HepG2 (cell line): ENCODE results near the gene MAP3K3. TPM values are rescaled to one million over a fixed set of nuclear protein-coding genes. Genes with fewer than 3 reads are reported as not detected.

ENCODE experiments used
- ATF7 ChIP-seq, 2 experiments: fragments of 450-650 bp in 1 of 2; sonication (generic) in 1 of 2; formaldehyde crosslinking in 1 of 2; IDR thresholded peaks; 2 replicates each; pipeline versions ENCODE4 v1.4.0 to v1.6.1; 2016 to 2020; ENCODE audit warnings: antibody characterized with exemption in 1 of 2, mild to moderate bottlenecking in 1 of 2, missing genetic modification reagents in 1 of 2
- BORCS8-MEF2B ChIP-seq: sonication (generic); formaldehyde crosslinking; IDR thresholded peaks from 2 replicates; pipeline ENCODE4 v1.8.0; 2022; ENCODE audit warnings: mild to moderate bottlenecking, missing genetic modification reagents
- DMAP1 ChIP-seq: IDR thresholded peaks from 2 replicates; pipeline ENCODE4 v1.6.1; 2016
- GATA4 ChIP-seq: sonication (generic); IDR thresholded peaks from 2 replicates; pipeline ENCODE4 v1.6.1; 2016; ENCODE audit warnings: antibody characterized with exemption, low read depth, borderline replicate concordance
- ISX ChIP-seq: sonication (generic); formaldehyde crosslinking; conservative IDR thresholded peaks from 2 replicates; pipeline ENCODE4 v1.5.0; 2020; ENCODE audit warnings: missing genetic modification reagents
- NR2F1 ChIP-seq, 2 experiments: fragments of 450-650 bp in 1 of 2; formaldehyde crosslinking in 1 of 2; IDR thresholded peaks; 2 replicates each; pipeline versions ENCODE4 v1.5.0 to v1.6.1; 2016 to 2020; ENCODE audit warnings: mild to moderate bottlenecking in 1 of 2, missing compliant biosample characterization in 1 of 2, missing genetic modification reagents in 1 of 2, moderate library complexity in 1 of 2
- SMAD9 ChIP-seq: sonication (generic); formaldehyde crosslinking; IDR thresholded peaks from 2 replicates; pipeline ENCODE4 v1.5.1; 2020; ENCODE audit warnings: mild to moderate bottlenecking, missing genetic modification reagents
- SP5 ChIP-seq: IDR thresholded peaks from 2 replicates; pipeline ENCODE4 v1.6.1; 2016; ENCODE audit warnings: low read depth, borderline replicate concordance
- TP53 ChIP-seq: sonication (generic); formaldehyde crosslinking; conservative IDR thresholded peaks from 2 replicates; pipeline ENCODE4 v1.4.0; 2020; ENCODE audit warnings: missing genetic modification reagents
- ZNF3 ChIP-seq: IDR thresholded peaks from 2 replicates; pipeline ENCODE4 v1.7.0; 2017; ENCODE audit warnings: inconsistent platforms
- ZNF30 ChIP-seq: sonication (generic); formaldehyde crosslinking; IDR thresholded peaks from 2 replicates; pipeline ENCODE4 v1.5.0; 2020; ENCODE audit warnings: mild to moderate bottlenecking, missing genetic modification reagents
- ZNF326 ChIP-seq: sonication (generic); formaldehyde crosslinking; IDR thresholded peaks from 2 replicates; pipeline ENCODE4 v1.4.0; 2020; ENCODE audit warnings: missing genetic modification reagents, borderline replicate concordance
- ZNF446 ChIP-seq: sonication (generic); formaldehyde crosslinking; IDR thresholded peaks from 2 replicates; pipeline ENCODE4 v1.5.0; 2020; ENCODE audit warnings: mild to moderate bottlenecking, missing genetic modification reagents
- polyA plus RNA-seq, 8 experiments: library from polyadenylated mRNA; depleted of rRNA in 3 of 8; stranded (reverse) in 7 of 8; unstranded in 1 of 8; fragments of >200 nt; fragmentation: Illumina TruSeq in 4 of 8; extraction: Trizol in 4 of 8; gene quantifications; 2 replicates each; pipeline versions ENCODE4 v1.2.1 to v1.2.3, GENCODE V29; 2011 to 2016; ENCODE audit warnings: low read depth in 4 of 8, missing spikeins in 1 of 8, mixed read lengths in 1 of 8; ENCODE audit not compliant: insufficient read depth in 1 of 8
- total RNA-seq, 5 experiments: library from RNA; depleted of rRNA; stranded (reverse); fragments of >200 nt; fragmentation: Illumina TruSeq; extraction: Trizol; gene quantifications; 2 replicates each; pipeline ENCODE4 v1.2.3, GENCODE V29; 2016; ENCODE audit warnings: low read depth in 1 of 5
- TF ChIP-seq, protein P1 (sequence below): sonication (generic); formaldehyde crosslinking; IDR thresholded peaks from 2 replicates; pipeline ENCODE4 v1.5.0; 2020; ENCODE audit warnings: mild to moderate bottlenecking, missing genetic modification reagents
- TF ChIP-seq, protein P2 (sequence below): sonication (generic); formaldehyde crosslinking; IDR thresholded peaks from 2 replicates; pipeline ENCODE4 v1.5.0; 2020; ENCODE audit warnings: missing genetic modification reagents
- TF ChIP-seq, protein P3 (sequence below): sonication (generic); formaldehyde crosslinking; IDR thresholded peaks from 2 replicates; pipeline ENCODE4 v1.8.1; 2023; ENCODE audit warnings: missing genetic modification reagents, inconsistent platforms, borderline replicate concordance
- TF ChIP-seq, protein P4 (sequence below): sonication (generic); formaldehyde crosslinking; IDR thresholded peaks from 2 replicates; pipeline ENCODE4 v1.9.0; 2021; ENCODE audit warnings: missing genetic modification reagents, borderline replicate concordance
- TF ChIP-seq, protein P5 (sequence below): sonication (generic); formaldehyde crosslinking; conservative IDR thresholded peaks from 2 replicates; pipeline ENCODE4 v1.4.0; 2020; ENCODE audit warnings: mild to moderate bottlenecking, missing genetic modification reagents, moderate library complexity

MAP3K3 gene
- total and polyA plus RNA-seq, 2 of the 13 experiments (the other 11 are each of a cell fraction or from before 2014, with no cell fraction given): 17.7 to 21.8 TPM

DNA sequence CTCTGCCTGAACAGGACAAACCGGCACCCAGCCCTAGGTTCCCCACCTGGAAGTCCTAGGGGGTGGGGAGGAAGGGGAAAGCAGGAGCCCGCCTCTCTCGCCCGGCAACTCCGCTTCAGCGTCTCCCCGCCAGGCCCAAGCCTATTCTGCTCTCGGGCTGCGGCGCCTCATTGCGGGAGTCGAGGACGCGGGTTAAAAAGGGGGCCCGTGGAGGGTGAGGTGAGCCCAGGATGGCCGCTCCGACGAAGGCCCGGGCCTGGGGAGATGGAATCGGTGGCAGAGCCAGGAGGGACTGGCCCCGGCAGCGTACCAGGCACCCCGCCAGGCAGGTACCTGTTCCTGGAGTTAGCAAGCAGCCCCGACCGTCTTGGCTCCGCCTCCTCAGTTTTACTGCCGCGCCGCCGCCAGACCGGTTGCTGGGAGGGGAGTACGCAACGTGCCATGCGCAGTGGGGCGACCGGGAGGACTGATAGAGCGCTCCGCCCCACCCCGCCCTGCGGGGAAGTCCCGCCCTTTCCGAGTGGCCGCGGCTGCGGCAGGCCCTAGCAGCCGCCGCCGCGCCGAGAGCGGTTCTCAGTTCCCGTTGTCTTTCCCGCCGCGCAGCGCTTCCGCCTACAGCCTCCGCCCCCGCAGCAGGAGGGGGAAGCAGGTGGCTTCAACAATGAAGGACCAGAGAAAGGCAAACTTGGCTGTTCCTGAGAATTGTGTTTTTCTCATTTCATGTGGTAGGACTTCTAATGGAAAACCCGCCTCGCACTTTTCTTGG is 119.4 kb downstream of the MAP3K3 start, which contains the start of gene STRADA (continued):
- no peak for TF ChIP-seq ATF7 (IDR thresholded peaks at IDR 0.05)
- TF ChIP-seq ATF7 (CRISPR knock-in tag; IDR thresholded peaks at IDR 0.05): peak; percentile 25; the same call in 1 of the 2 replicates
- TF ChIP-seq, protein P1, sequence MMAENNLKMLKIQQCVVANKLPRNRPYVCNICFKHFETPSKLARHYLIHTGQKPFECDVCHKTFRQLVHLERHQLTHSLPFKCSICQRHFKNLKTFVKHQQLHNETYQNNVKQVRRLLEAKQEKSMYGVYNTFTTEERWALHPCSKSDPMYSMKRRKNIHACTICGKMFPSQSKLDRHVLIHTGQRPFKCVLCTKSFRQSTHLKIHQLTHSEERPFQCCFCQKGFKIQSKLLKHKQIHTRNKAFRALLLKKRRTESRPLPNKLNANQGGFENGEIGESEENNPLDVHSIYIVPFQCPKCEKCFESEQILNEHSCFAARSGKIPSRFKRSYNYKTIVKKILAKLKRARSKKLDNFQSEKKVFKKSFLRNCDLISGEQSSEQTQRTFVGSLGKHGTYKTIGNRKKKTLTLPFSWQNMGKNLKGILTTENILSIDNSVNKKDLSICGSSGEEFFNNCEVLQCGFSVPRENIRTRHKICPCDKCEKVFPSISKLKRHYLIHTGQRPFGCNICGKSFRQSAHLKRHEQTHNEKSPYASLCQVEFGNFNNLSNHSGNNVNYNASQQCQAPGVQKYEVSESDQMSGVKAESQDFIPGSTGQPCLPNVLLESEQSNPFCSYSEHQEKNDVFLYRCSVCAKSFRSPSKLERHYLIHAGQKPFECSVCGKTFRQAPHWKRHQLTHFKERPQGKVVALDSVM: peak; percentile 73
- no peak; a peak in 1 of 4 replicates for TF ChIP-seq NR2F1 (CRISPR knock-in tag; IDR thresholded peaks at IDR 0.05)
- TF ChIP-seq, protein P2, sequence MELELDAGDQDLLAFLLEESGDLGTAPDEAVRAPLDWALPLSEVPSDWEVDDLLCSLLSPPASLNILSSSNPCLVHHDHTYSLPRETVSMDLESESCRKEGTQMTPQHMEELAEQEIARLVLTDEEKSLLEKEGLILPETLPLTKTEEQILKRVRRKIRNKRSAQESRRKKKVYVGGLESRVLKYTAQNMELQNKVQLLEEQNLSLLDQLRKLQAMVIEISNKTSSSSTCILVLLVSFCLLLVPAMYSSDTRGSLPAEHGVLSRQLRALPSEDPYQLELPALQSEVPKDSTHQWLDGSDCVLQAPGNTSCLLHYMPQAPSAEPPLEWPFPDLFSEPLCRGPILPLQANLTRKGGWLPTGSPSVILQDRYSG: no peak
- TF ChIP-seq, protein P3, sequence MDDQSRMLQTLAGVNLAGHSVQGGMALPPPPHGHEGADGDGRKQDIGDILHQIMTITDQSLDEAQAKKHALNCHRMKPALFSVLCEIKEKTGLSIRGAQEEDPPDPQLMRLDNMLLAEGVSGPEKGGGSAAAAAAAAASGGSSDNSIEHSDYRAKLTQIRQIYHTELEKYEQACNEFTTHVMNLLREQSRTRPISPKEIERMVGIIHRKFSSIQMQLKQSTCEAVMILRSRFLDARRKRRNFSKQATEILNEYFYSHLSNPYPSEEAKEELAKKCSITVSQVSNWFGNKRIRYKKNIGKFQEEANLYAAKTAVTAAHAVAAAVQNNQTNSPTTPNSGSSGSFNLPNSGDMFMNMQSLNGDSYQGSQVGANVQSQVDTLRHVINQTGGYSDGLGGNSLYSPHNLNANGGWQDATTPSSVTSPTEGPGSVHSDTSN (CRISPR knock-in tag): peak; percentile 26; the same call in 1 of the 2 replicates
- TF ChIP-seq, protein P4, sequence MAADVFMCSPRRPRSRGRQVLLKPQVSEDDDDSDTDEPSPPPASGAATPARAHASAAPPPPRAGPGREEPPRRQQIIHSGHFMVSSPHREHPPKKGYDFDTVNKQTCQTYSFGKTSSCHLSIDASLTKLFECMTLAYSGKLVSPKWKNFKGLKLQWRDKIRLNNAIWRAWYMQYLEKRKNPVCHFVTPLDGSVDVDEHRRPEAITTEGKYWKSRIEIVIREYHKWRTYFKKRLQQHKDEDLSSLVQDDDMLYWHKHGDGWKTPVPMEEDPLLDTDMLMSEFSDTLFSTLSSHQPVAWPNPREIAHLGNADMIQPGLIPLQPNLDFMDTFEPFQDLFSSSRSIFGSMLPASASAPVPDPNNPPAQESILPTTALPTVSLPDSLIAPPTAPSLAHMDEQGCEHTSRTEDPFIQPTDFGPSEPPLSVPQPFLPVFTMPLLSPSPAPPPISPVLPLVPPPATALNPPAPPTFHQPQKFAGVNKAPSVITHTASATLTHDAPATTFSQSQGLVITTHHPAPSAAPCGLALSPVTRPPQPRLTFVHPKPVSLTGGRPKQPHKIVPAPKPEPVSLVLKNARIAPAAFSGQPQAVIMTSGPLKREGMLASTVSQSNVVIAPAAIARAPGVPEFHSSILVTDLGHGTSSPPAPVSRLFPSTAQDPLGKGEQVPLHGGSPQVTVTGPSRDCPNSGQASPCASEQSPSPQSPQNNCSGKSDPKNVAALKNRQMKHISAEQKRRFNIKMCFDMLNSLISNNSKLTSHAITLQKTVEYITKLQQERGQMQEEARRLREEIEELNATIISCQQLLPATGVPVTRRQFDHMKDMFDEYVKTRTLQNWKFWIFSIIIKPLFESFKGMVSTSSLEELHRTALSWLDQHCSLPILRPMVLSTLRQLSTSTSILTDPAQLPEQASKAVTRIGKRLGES: no peak
- TF ChIP-seq ZNF3: peak; percentile 73; the same call in 1 of the 2 replicates
- no peak for TF ChIP-seq GATA4
- TF ChIP-seq ISX: peak; percentile 62; the same call in 1 of the 2 replicates
- peak; percentile 63 for TF ChIP-seq BORCS8-MEF2B (CRISPR knock-in tag)
- TF ChIP-seq, protein P5, sequence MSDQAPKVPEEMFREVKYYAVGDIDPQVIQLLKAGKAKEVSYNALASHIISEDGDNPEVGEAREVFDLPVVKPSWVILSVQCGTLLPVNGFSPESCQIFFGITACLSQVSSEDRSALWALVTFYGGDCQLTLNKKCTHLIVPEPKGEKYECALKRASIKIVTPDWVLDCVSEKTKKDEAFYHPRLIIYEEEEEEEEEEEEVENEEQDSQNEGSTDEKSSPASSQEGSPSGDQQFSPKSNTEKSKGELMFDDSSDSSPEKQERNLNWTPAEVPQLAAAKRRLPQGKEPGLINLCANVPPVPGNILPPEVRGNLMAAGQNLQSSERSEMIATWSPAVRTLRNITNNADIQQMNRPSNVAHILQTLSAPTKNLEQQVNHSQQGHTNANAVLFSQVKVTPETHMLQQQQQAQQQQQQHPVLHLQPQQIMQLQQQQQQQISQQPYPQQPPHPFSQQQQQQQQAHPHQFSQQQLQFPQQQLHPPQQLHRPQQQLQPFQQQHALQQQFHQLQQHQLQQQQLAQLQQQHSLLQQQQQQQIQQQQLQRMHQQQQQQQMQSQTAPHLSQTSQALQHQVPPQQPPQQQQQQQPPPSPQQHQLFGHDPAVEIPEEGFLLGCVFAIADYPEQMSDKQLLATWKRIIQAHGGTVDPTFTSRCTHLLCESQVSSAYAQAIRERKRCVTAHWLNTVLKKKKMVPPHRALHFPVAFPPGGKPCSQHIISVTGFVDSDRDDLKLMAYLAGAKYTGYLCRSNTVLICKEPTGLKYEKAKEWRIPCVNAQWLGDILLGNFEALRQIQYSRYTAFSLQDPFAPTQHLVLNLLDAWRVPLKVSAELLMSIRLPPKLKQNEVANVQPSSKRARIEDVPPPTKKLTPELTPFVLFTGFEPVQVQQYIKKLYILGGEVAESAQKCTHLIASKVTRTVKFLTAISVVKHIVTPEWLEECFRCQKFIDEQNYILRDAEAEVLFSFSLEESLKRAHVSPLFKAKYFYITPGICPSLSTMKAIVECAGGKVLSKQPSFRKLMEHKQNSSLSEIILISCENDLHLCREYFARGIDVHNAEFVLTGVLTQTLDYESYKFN: peak; percentile 39; the same call in 1 of the 2 replicates
- TF ChIP-seq ZNF30: no peak
- TF ChIP-seq TP53: peak; percentile 75; the same call in 1 of the 2 replicates
- peak; percentile 74; the same call in 1 of the 2 replicates for TF ChIP-seq DMAP1 (CRISPR knock-in tag)
- TF ChIP-seq SP5: peak; percentile 79
- no peak for TF ChIP-seq ZNF326
- peak; percentile 98 for TF ChIP-seq ZNF446
- TF ChIP-seq SMAD9: no peak
